Islet precursor cell (in vitro differentiated cells): ENCODE data around the gene PGAP1.
A peak's percentile ranks its signal among the peaks of the same experiment; 100 is the strongest.

ENCODE experiments used
- DNase-seq: peaks from one replicate; pipeline ENCODE4 v3.0.0-alpha.2; 2018

Gene PGAP1

DNA sequence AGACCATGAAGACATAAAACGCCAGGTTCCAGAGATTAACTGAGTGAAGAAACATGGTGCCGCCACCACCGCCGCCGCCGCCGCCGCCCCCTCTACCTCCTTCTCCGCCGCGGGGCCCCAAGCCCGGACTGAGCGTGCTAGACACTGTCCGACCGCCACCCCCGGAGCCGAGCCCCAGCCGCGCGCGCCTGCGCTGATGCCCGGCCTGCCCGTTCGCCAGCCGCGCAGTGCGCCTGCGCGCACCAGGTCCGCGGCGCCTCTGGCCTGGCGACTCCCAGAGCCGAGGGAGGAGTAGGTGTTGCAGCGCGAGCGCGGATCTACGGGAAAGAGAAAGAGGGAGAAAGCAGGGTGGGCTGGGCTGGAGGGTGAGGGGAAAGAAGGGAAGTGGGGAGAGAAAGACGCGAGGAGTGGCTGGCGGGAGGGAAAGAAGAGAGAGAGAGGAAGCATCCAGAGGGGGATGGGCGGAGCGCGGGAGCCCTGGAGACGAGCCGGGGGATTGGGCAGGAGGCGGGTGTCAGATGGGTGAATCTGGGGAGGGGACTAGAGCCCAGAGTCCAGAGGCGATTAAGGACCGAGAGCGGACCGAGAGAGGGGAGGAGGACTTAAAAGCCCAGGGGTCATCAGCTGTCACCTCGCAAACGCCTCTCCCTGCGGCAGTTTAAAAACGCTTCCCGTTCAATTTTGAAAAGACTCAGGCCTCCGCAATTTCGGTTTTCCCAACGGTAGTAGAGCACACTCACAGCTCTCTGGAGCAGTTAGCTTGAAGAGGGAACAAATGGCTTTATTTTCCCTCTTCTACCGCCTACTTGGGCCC is at the start of gene PGAP1:
Gene PGAP1, minus strand, starts transcription at position 146 of the 814 bp plus-strand sequence. Its CDS starts 91 bp downstream, at position 55.
- DNase-seq = peak; percentile 98

DNA sequence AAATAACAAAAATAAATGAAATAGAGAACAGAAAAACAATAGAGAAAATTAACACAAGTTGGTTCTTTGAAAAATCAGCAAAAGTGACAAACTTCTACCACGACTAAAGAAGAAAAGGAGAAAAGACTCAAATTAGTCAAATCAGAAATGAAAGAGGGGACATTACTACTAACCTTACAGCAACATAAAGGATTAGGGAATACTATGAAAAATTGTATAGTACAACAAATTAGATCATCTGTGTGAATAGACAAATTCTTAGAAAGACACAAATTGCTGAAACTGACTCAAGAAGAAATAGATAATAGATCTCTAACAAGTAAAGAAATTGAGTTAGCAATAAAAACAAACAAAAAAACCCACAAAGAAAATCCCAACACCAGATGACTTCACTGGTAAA is 48.5 kb upstream of the PGAP1 start:
- DNase-seq = no peak

DNA sequence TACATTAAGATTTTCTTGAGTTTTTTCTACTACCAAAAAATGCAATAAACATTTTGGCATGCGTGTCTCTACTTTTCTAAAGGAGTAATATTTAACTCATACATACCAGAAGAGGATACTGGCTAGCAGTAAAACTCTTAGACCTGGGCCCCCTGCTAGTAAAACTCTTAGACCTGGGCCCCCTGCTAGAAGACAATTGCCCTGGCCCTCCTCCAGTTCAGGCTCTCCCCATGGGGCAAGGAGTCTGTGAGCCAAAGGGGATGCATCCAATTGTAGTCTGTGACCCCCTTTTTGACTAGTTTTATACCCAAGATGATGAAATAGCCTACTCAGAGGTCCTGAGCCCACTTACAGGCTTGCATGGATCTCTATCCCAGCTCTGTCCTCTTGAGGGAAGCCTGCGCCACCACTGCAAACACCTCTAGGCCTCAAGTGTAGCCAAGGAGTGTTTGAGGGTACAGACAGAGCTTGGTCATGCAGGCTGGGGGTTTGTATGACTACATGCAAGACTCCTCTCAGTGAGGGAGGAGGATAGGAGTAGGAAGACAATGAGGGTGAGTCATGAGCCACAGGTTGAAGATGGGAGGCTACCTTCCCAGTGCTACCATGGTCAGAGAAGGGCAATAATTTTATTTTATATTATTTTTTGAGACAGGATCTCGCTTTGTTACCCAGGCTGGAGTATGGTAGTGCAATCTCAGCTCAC is 45.2 kb upstream of the PGAP1 start:
- DNase-seq = no peak

GRCh38 chr2:196970099-196970498 is 43.6 kb upstream of the PGAP1 start:
- no peak for DNase-seq

- no peak for DNase-seq
Observed at GRCh38 chr2:196968516-196968915, 42.0 kb upstream of the PGAP1 start.

GRCh38 chr2:196967775-196968174 is 41.3 kb upstream of the PGAP1 start:
- DNase-seq = no peak

DNA sequence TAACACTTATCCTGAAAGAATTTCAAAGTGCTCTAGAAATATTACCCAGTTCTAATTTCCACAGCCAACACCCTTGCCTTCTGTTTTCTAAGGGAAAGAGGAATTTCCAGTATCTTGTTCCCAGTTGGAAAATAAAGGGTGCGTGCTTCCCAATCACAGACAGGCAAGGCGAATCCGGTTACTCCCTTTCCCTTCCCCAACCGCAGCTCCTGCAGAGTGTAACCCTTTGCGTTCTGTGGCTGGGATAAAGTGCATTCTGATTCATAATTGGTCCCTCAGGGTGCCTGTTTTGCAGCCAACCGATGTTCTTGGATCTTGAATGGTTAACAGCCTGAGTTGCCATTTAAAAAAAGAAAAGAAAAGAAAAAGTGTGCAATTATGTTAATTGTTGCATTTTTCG is 40.6 kb upstream of the PGAP1 start:
- DNase-seq = peak; percentile 54

DNA sequence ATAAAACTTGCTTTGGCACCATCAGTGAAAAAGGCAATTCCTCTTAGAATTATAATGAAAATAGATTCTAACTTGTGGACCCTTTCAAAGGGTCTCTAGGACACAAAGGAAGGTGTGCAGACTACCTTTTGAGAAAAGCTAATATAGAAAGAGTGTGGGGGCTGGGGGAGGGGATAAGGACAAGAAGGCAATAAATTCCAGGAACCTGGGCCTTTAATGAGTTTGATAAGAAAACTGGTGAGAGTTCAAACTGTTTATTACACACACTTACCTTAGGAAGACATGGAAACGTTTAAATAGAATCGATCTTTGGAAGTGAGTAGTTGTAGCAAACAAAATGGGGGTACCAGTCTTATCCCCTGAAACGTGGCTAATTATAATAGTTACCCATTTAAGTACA is 39.6 kb upstream of the PGAP1 start:
- no peak for DNase-seq

- no peak for DNase-seq
Observed at GRCh38 chr2:196965651-196966050, 39.1 kb upstream of the PGAP1 start.

DNA sequence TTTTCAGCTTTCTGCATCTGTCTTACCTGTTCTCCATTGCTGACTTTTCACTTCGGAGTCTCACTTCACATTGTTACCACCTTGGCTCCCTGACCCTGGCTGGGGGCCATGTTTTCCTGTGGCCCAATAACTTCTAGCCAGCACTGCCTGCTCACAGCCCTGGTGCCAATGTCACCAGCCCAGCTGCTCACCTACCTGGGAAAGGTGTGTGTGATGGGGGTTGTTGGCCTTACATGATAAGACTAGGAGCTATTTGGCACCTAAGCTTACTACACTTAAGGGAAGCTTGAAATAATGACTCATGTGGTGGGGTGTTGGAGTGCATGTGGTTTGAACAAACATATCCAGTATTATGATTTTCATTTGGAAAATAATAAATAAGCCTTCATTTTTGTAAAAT is 37.5 kb upstream of the PGAP1 start:
- DNase-seq = no peak

DNA sequence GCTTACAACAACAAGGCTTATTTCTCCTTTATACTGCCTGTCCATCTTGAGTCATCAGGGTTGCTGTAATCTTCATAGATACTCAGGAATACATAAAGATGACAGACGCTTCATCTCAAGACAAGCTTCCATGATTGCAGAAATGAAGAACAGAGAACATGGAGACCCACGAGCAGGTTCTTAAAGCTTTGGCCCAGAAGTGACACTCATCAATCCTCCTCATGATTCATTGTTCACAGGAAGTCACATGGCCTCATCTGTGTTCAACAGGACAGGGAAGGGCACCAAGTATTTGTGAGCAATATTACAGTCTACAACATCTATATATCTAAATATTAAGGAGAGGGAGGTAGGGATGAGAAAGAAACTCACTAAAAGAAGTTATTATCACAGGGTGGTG is 36.5 kb upstream of the PGAP1 start:
- DNase-seq = no peak

DNA sequence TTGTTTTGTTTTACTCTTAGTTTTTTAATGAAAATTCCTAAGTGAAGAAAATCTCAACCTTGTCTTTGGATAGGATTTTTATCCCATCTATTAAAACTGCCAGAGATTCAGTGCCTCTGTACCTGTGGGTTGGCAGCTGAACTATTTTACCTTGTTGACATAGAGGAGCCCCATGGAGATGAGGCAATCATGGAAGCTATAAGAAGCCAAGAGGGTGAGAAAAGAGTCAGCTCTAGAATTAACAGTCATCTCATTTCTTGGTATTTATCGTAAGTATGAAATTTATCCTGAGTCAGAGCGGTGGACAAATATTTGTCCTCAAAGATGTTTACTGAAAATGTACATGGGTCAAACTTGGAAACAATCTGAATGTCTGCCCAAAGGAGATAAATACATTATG is 35.8 kb upstream of the PGAP1 start:
- no peak for DNase-seq

DNA sequence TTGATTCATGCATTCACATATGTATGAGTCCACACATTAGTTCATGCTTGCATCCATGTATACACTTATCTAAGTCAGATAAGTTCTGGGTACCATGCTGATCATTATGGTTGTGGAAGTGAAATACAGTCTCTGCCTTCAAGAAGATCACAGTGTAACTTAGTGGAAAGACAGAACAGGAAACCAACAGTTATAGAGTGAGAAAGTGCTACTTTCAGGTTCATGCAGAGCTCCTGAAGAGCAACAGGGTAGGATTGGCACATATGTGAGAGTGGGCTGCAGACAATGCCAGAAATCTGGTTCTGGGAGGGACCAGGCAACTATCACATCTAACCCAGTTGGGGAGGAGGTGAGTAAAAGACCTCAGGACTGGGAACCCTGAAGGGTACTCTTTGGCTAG is 35.4 kb upstream of the PGAP1 start:
- no peak for DNase-seq

DNA sequence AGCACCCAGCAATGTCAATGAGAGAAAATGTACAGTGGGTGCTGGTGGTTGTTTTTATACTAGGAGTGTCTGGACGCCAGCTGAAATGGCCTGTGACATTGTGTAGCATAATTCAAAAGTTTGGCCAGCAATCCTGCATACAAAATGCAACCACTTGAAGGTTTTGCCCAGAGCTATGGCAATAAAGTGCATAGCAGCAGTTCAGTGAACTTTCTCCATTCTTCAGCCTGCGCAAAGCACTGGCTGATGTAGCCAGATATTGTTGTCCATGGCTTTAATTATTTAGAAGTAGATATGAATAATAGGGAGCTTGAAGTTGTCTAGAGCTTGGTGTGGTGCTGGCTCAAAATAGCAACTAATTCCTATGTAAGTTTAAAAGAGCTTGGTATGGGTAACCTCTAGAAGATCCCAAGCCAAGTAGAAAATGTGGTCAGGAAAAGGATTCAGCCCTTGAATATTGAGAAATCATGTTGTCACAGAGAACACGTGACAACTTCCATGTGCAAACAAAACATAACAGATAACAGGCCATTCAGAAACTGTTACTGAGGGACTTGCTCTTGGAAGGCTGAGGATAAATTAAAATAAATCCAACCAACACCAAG is 33.3 kb upstream of the PGAP1 start:
- DNase-seq = no peak

- no peak for DNase-seq
Observed at GRCh38 chr2:196959281-196959680, 32.8 kb upstream of the PGAP1 start.

GRCh38 chr2:196957881-196958525 is 31.5 kb upstream of the PGAP1 start:
- DNase-seq = no peak

GRCh38 chr2:196957442-196957841 is 30.9 kb upstream of the PGAP1 start:
- DNase-seq = no peak

DNA sequence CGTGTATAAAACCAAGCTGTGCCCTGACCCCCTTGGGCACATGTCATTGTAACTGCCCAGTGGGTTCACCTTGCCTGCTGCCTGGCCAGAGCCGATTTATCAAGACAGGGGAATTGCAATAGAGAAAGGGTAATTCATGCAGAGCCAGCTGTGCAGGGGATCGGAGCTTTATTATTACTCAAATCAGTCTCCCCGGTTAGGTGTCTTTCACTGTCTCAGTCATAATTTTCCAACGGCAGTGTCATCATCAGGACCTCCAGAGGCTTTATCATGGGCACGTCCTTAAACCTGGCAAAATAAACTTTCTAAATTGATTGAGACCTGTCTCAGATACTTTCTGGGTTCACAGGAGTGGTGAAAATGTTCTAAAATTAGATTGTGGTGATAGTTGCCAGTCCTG is 29.6 kb upstream of the PGAP1 start:
- DNase-seq = no peak

DNA sequence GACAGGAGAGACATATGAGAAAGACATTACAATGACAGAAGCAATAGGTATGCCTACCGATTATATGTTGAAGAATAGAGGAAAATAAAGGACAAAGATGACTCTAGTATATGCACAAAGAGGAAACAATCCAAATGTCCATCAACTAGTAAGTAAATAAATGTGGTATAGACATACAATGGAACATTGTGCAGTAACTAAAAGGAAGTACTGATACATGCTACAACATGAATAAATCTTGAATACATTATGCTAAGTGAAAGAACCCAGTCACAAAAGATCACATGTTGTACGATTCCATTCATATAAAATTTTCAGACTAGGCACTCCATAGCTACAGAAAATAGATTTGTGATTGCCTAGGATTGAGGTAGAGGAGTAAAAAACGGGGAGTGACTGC is 28.5 kb upstream of the PGAP1 start:
- DNase-seq = no peak

- DNase-seq = no peak
Observed at GRCh38 chr2:196954001-196954400, 27.5 kb upstream of the PGAP1 start.

DNA sequence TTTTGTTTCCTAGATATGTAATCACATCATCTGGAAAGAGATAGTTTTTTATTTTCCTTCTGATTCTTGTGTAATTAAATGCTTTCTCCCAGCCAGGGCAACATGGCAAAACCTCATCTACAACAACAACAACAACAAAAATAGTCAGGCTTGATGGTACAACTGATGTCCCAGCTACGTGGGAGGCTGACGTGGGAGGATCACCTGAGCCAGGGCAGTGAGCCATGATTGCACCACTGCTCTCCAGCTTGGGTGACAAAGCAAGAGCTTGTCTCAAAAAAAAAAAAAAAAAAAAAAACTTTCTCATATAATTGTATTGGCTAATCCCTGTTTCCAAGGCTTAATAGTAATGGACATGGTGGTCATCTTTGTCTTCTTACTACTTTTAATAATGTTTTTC is 26.4 kb upstream of the PGAP1 start:
- DNase-seq = no peak

DNA sequence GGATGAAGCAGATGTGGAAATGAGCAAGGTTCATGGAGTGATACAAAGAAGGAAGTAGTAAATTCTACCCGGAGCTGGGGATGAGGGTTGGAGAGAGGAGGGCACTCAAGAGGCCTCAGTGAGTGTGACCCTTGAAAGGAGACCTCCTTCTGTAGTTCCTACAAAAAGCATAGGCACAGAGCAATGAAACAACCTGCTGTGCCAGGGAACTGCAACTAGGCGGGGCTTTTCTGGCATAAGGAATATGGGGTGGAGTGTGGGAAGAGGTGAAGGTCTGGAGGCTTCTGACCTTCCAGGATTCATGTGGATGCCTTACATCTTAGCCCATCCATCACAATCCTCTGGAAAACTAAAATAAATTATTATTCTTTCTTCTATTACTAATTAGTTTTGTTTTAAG is 25.5 kb upstream of the PGAP1 start:
- DNase-seq = no peak

GRCh38 chr2:196949116-196949515 is 22.6 kb upstream of the PGAP1 start:
- no peak for DNase-seq

- peak; percentile 56 for DNase-seq
Observed at GRCh38 chr2:196944570-196944969, 18.1 kb upstream of the PGAP1 start.
